NCI-H1694 treated with DMSO at 0.1 percent for 48 hours (cell line): ENCODE results near the gene MYT1.
"Not testable (repeated sequence)": the region's sequence is repeated elsewhere in the genome, so short reads cannot be mapped to it uniquely, and the experiment has no call there.

ENCODE experiments used
- DNase-seq: peaks from one replicate; lab custom pipeline; 2025; lab: John Stamatoyannopoulos, UW

MYT1 gene

GRCh38 chr20:64269604-64270411, 105.6 kb downstream of the MYT1 start:
- DNase-seq: no peak

- no peak for DNase-seq
These were observed 107.4 kb downstream of the MYT1 start for GRCh38 chr20:64271636-64272035.

GRCh38 chr20:64273109-64273508, 108.9 kb downstream of the MYT1 start:
- no peak for DNase-seq

GRCh38 chr20:64276817-64277216, 112.6 kb downstream of the MYT1 start:
- no peak for DNase-seq

- DNase-seq: no peak
These were observed 113.5 kb downstream of the MYT1 start for GRCh38 chr20:64277571-64278316.

GRCh38 chr20:64278317-64278681, 114.0 kb downstream of the MYT1 start:
- DNase-seq: no peak

GRCh38 chr20:64279826-64280459, 115.7 kb downstream of the MYT1 start:
- no peak for DNase-seq

- no peak for DNase-seq
These were observed 116.2 kb downstream of the MYT1 start for GRCh38 chr20:64280460-64280843.

GRCh38 chr20:64283646-64284045, 119.4 kb downstream of the MYT1 start:
- no peak for DNase-seq

GRCh38 chr20:64285579-64286446, 121.6 kb downstream of the MYT1 start:
- peak; percentile 52 for DNase-seq

- DNase-seq: not testable (repeated sequence)
These were observed 122.4 kb downstream of the MYT1 start for GRCh38 chr20:64286447-64287263.

- not testable (repeated sequence) for DNase-seq
These were observed 123.0 kb downstream of the MYT1 start for GRCh38 chr20:64287264-64287590.
